MM.1S (cell line): Measurements from ENCODE around the gene BMAL1.

Source experiments
- EZH2phosphoT487 ChIP-seq: fragments of 300-600 bp; sonication (generic); IDR thresholded peaks from 2 replicates; pipeline ENCODE4 v1.6.1; 2018; ENCODE audit warnings: antibody characterized with exemption, low read length
- TF ChIP-seq, protein P1 (sequence below): fragments of 300-600 bp; sonication (generic); IDR thresholded peaks from 2 replicates; pipeline ENCODE4 v1.5.1; 2016; ENCODE audit warnings: antibody characterized with exemption, low read length, mixed read lengths

DNA sequence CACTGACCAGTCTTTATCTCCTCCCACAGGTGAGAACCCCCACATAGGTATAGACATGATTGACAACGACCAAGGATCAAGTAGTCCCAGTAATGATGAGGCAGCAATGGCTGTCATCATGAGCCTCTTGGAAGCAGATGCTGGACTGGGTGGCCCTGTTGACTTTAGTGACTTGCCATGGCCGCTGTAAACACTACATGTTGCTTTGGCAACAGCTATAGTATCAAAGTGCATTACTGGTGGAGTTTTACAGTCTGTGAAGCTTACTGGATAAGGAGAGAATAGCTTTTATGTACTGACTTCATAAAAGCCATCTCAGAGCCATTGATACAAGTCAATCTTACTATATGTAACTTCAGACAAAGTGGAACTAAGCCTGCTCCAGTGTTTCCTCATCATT is 109.0 kb downstream of the BMAL1 start:
- TF ChIP-seq, protein P1, sequence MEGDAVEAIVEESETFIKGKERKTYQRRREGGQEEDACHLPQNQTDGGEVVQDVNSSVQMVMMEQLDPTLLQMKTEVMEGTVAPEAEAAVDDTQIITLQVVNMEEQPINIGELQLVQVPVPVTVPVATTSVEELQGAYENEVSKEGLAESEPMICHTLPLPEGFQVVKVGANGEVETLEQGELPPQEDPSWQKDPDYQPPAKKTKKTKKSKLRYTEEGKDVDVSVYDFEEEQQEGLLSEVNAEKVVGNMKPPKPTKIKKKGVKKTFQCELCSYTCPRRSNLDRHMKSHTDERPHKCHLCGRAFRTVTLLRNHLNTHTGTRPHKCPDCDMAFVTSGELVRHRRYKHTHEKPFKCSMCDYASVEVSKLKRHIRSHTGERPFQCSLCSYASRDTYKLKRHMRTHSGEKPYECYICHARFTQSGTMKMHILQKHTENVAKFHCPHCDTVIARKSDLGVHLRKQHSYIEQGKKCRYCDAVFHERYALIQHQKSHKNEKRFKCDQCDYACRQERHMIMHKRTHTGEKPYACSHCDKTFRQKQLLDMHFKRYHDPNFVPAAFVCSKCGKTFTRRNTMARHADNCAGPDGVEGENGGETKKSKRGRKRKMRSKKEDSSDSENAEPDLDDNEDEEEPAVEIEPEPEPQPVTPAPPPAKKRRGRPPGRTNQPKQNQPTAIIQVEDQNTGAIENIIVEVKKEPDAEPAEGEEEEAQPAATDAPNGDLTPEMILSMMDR = no peak
- no peak for TF ChIP-seq EZH2phosphoT487
